GM12873 (cell line): Measurements from ENCODE around the gene LSM14A.

Source experiments
- CTCF ChIP-seq: IDR thresholded peaks from 2 replicates; pipeline ENCODE4 v1.5.1; 2012; ENCODE audit warnings: low read depth, mild to moderate bottlenecking, moderate library complexity, low read length, control low read depth; ENCODE audit not compliant: insufficient read depth; ENCODE audit errors: missing control alignments

LSM14A gene

GRCh38 chr19:34189917-34190425 is 17.7 kb downstream of the LSM14A start:
- no peak for TF ChIP-seq CTCF

- TF ChIP-seq CTCF = no peak
These were observed 19.2 kb downstream of the LSM14A start for GRCh38 chr19:34191355-34191962.

- no peak for TF ChIP-seq CTCF
These were observed 21.1 kb downstream of the LSM14A start for GRCh38 chr19:34193439-34193838.

- no peak for TF ChIP-seq CTCF
These were observed 21.6 kb downstream of the LSM14A start for GRCh38 chr19:34193876-34194275.

GRCh38 chr19:34201133-34201532 is 28.8 kb downstream of the LSM14A start:
- TF ChIP-seq CTCF = no peak

- no peak for TF ChIP-seq CTCF
These were observed 36.1 kb downstream of the LSM14A start for GRCh38 chr19:34208291-34208884.

GRCh38 chr19:34209726-34210125 is 37.4 kb downstream of the LSM14A start:
- no peak for TF ChIP-seq CTCF
